Panc1 (cell line): ENCODE measurements around the gene CD99. TPM values are rescaled to one million over a fixed set of nuclear protein-coding genes. Genes with fewer than 3 reads are reported as not detected.

ENCODE experiments used
- ATAC-seq: fragments of 200-7000 bp; cut with Tn5 transposase; 2 replicates; pipeline ENCODE4 v1.9.1; 2020; ENCODE audit warnings: mild to moderate bottlenecking, moderate library complexity
- BruUV-seq: library from RNA; stranded (reverse); fragments of 400-500 nt; replicated peaks from 2 replicates; lab custom pipeline; 2021; lab: Mats Ljungman, UMichigan
- CTCF ChIA-PET: fragments of 300-600 bp; sonication (Branson Sonifier 250); formaldehyde crosslinking; loops from one replicate; lab custom pipeline; 2022; ENCODE audit warnings: antibody characterized with exemption; lab: Charles Lee
- POLR2A ChIA-PET: fragments of 300-600 bp; sonication (Branson Sonifier 250); formaldehyde crosslinking; loops from one replicate; lab custom pipeline; 2022; ENCODE audit warnings: antibody characterized with exemption; lab: Charles Lee
- DNase-seq: peaks from one replicate; pipeline ENCODE4 v3.0.0-alpha.2; 2010; ENCODE audit warnings: low read depth, low spot score
- H3K27ac ChIP-seq: 2 replicates; pipeline ENCODE4 v1.5.1; 2011; ENCODE audit warnings: mild to moderate bottlenecking, low read length, inconsistent platforms
- H3K27me3 ChIP-seq: fragments of 200-500 bp; sonication (Bioruptor generic); 2 replicates; pipeline ENCODE4 v1.6.0; 2014; ENCODE audit warnings: low read length, inconsistent platforms; ENCODE audit not compliant: control insufficient read depth, insufficient read depth
- H3K36me3 ChIP-seq: fragments of 200-500 bp; sonication (Bioruptor generic); 2 replicates; pipeline ENCODE4 v1.5.1; 2014; ENCODE audit warnings: inconsistent platforms, mild to moderate bottlenecking, low read length, moderate library complexity; ENCODE audit not compliant: control insufficient read depth, insufficient read depth
- H3K4me1 ChIP-seq: 2 replicates; pipeline ENCODE4 v1.5.1; 2011; ENCODE audit warnings: inconsistent platforms, mild to moderate bottlenecking, low read length, moderate library complexity; ENCODE audit not compliant: control insufficient read depth, insufficient read depth
- H3K4me3 ChIP-seq, 2 experiments: 2 replicates each; pipeline ENCODE4 v1.5.1; 2011 to 2012; ENCODE audit warnings: low read depth in 2 of 2, low read length in 2 of 2, mild to moderate bottlenecking in 2 of 2, inconsistent platforms in 1 of 2, moderate library complexity in 1 of 2
- H3K9me3 ChIP-seq: fragments of 200-500 bp; sonication (Bioruptor generic); 2 replicates; pipeline ENCODE4 v1.5.1; 2014; ENCODE audit warnings: low read depth, mild to moderate bottlenecking, inconsistent platforms, low read length, moderate library complexity; ENCODE audit not compliant: control insufficient read depth, insufficient read depth
- CTCF ChIP-seq: fragments of 450-650 bp; IDR thresholded peaks from 2 replicates; pipeline ENCODE4 v1.5.1; 2017; ENCODE audit warnings: mild to moderate bottlenecking
- POLR2AphosphoS5 ChIP-seq: IDR thresholded peaks from 2 replicates; pipeline ENCODE4 v1.6.1; 2012; ENCODE audit warnings: mild to moderate bottlenecking, low read depth, low read length, moderate library complexity
- REST ChIP-seq, 2 experiments: IDR thresholded peaks; 2 replicates each; pipeline ENCODE4 v1.6.1; 2011 to 2012; ENCODE audit warnings: low read depth in 2 of 2, control low read depth in 1 of 2, low read length in 1 of 2, mild to moderate bottlenecking in 1 of 2, moderate library complexity in 1 of 2; ENCODE audit not compliant: insufficient read depth in 1 of 2
- SIN3A ChIP-seq: IDR thresholded peaks from 2 replicates; pipeline ENCODE4 v1.6.1; 2012; ENCODE audit warnings: low read depth, mild to moderate bottlenecking, low read length, moderate library complexity, borderline replicate concordance; ENCODE audit not compliant: insufficient read depth
- TCF7L2 ChIP-seq: IDR thresholded peaks from 2 replicates; pipeline ENCODE4 v1.6.1; 2011; ENCODE audit warnings: mild to moderate bottlenecking, low read depth, low read length, inconsistent platforms
- in situ Hi-C: cut with HindIII; loops from 2 replicates; pipeline ENCODE4 v1.10.0; 2016; ENCODE audit warnings: low sequenced_read_pairs, low pct_unique_long_range_greater_than_20kb
- intact Hi-C: fragments of 100-400 bp; cut with micrococcal nuclease; formaldehyde crosslinking; loops from one replicate; pipeline ENCODE4 v1.10.0; 2022; ENCODE audit not compliant: unreplicated experiment
- total RNA-seq: library from RNA; stranded (reverse); gene quantifications from one replicate; pipeline ENCODE4 v1.2.1, GENCODE V29; 2021; ENCODE audit not compliant: unreplicated experiment

CD99 gene
- total RNA-seq, 1 experiment from 2014 or later = 67.6 TPM

- Histone ChIP-seq H3K4me1 (no peaks in the 10 kb centered on the region), H3K27ac (no peak overlapping the region), H3K4me3 (no peak overlapping the region), H3K9me3 (no peaks in the 10 kb centered on the region), H3K36me3 (no peaks in the 10 kb centered on the region), H3K27me3 (no peaks in the 10 kb centered on the region)
- ATAC-seq (no peak), DNase-seq (no peak)
- intact Hi-C loops = no loop called here
- no peak for TF ChIP-seq POLR2AphosphoS5
- POLR2A ChIA-PET = no interaction called here
- BruUV-seq = no TSS peak
- CTCF ChIA-PET = no interaction called here
- in situ Hi-C loops = no loop called here
Observed at GRCh38 chrX:2708592-2709188, 17.6 kb downstream of the CD99 start.

- CTCF ChIA-PET = no interaction called here
- in situ Hi-C loops = no loop called here
Observed at GRCh38 chrX:2709556-2709955, 18.5 kb downstream of the CD99 start.

More at GRCh38 chrX:2709556-2709955, 18.5 kb downstream of the CD99 start:
- TF ChIP-seq REST (IDR thresholded peaks at IDR 0.05; ENCODE audit: insufficient read depth in 1 of 2, low read depth in 2 of 2, low read length in 1 of 2) (no peak), TCF7L2 (no peak), SIN3A (no peak), POLR2AphosphoS5 (no peak), CTCF (no peak)
- DNase-seq = no peak
- Histone ChIP-seq H3K4me3 (no peak overlapping the region), H3K36me3 (no peaks in the 10 kb centered on the region), H3K27ac (no peak overlapping the region), H3K27me3 (no peaks in the 10 kb centered on the region), H3K4me1 (no peaks in the 10 kb centered on the region), H3K9me3 (no peaks in the 10 kb centered on the region)
- BruUV-seq = no TSS peak
- intact Hi-C loops = no loop called here
- no peak for ATAC-seq
- POLR2A ChIA-PET = no interaction called here
